PC-9 (cell line): ENCODE results near the gene STK32B. TPM values are rescaled to one million over a fixed set of nuclear protein-coding genes. Genes with fewer than 3 reads are reported as not detected.
"Not testable (repeated sequence)": the region's sequence is repeated elsewhere in the genome, so short reads cannot be mapped to it uniquely, and the experiment has no call there.

Experiments used
- BruUV-seq: library from RNA; stranded (reverse); fragments of 400-500 nt; replicated peaks from 2 replicates; lab custom pipeline; 2021; lab: Mats Ljungman, UMichigan
- CTCF ChIA-PET: fragments of 300-600 bp; sonication (Branson Sonifier 250); formaldehyde crosslinking; loops from one replicate; lab custom pipeline; 2022; ENCODE audit warnings: antibody characterized with exemption; lab: Charles Lee
- POLR2A ChIA-PET: fragments of 300-600 bp; sonication (Branson Sonifier 250); formaldehyde crosslinking; loops from one replicate; lab custom pipeline; 2022; ENCODE audit warnings: antibody characterized with exemption; ENCODE audit not compliant: unreplicated experiment; lab: Charles Lee
- DNase-seq, 2 experiments: peaks; one replicate each; pipeline versions ENCODE4 v3.0.0 to v3.0.0-alpha.2; 2015 to 2022; ENCODE audit warnings: mixed read lengths in 1 of 2
- H2AFZ ChIP-seq: fragments of 200-600 bp; sonication (generic); 2 replicates; pipeline ENCODE4 v1.8.1; 2017; ENCODE audit warnings: antibody characterized with exemption
- H3F3A ChIP-seq: fragments of 200-600 bp; sonication (generic); 2 replicates; pipeline ENCODE4 v1.8.1; 2017; ENCODE audit warnings: antibody characterized with exemption, mild to moderate bottlenecking, low read depth; ENCODE audit not compliant: insufficient read depth
- H3K27ac ChIP-seq: fragments of 200-600 bp; sonication (generic); 2 replicates; pipeline ENCODE4 v1.6.1; 2016; ENCODE audit warnings: mixed run types
- H3K27me3 ChIP-seq: fragments of 200-600 bp; sonication (generic); 2 replicates; pipeline ENCODE4 v1.6.1; 2016; ENCODE audit warnings: low read depth, mixed run types; ENCODE audit not compliant: insufficient read depth
- H3K36me3 ChIP-seq: fragments of 200-600 bp; sonication (generic); 2 replicates; pipeline ENCODE4 v1.6.1; 2016; ENCODE audit warnings: low read depth, mixed run types
- H3K4me1 ChIP-seq: fragments of 200-600 bp; sonication (generic); replicated peaks from 2 replicates; pipeline ENCODE4 v1.6.1; 2016; ENCODE audit warnings: mixed run types; ENCODE audit not compliant: insufficient read depth
- H3K4me2 ChIP-seq: fragments of 200-600 bp; sonication (generic); 2 replicates; pipeline ENCODE4 v1.6.1; 2017; ENCODE audit warnings: mixed run types
- H3K4me3 ChIP-seq: fragments of 200-600 bp; sonication (generic); 2 replicates; pipeline ENCODE4 v1.6.1; 2016; ENCODE audit warnings: mixed run types
- H3K79me2 ChIP-seq: fragments of 200-600 bp; sonication (generic); 2 replicates; pipeline ENCODE4 v1.6.1; 2017; ENCODE audit warnings: low read depth, mixed run types
- H3K9me2 ChIP-seq: fragments of 200-600 bp; sonication (generic); 2 replicates; pipeline ENCODE4 v1.8.1; 2017; ENCODE audit warnings: mild to moderate bottlenecking; ENCODE audit not compliant: insufficient read depth
- H3K9me3 ChIP-seq: fragments of 200-600 bp; sonication (generic); 2 replicates; pipeline ENCODE4 v1.8.1; 2016; ENCODE audit warnings: low read depth; ENCODE audit not compliant: insufficient read depth
- H4K20me1 ChIP-seq: fragments of 200-600 bp; sonication (generic); 2 replicates; pipeline ENCODE4 v1.8.1; 2017; ENCODE audit not compliant: insufficient read depth
- CTCF ChIP-seq: fragments of 200-600 bp; sonication (generic); conservative IDR thresholded peaks from 2 replicates; pipeline ENCODE4 v1.6.1; 2017; ENCODE audit warnings: mixed run types, antibody characterized with exemption, mild to moderate bottlenecking, moderate library complexity
- EZH2 ChIP-seq: fragments of 200-600 bp; sonication (generic); IDR thresholded peaks from 2 replicates; pipeline ENCODE4 v1.8.0; 2017; ENCODE audit warnings: antibody characterized with exemption, low read depth
- intact Hi-C: fragments of 100-400 bp; cut with micrococcal nuclease; formaldehyde crosslinking; loops from one replicate; pipeline ENCODE4 v1.10.0; 2022; ENCODE audit not compliant: unreplicated experiment
- total RNA-seq: library from RNA; stranded (reverse); gene quantifications from 2 replicates; pipeline ENCODE4 v1.2.3, GENCODE V29; 2021

The STK32B gene
- total RNA-seq, 1 experiment from 2014 or later = not detected

DNA sequence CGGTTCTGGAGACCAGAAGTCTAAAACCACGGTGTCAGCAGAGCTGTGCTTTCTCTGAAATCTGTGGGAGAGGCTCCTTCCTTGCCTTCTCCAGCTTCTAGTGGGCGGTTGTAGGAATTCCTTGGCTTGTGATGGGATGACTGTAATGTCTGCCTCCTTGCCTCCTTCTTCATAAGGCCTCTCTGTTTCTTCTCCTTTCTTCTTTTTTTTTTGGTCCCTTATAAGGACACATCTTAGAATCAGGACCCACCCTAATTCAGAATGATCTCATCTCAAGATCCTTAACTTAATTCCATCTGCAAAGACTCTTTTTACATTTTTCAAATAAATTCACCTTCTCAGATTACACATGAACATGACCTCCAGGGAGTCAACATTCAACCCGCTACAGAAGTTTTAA is 186.9 kb downstream of the STK32B start:
- BruUV-seq = no TSS peak
- Histone ChIP-seq H3K9me3 (no peaks in the 10 kb centered on the region), H3K4me1 (no peaks in the 10 kb centered on the region), H3K4me2 (no peak overlapping the region), H3K9me2 (no peaks in the 10 kb centered on the region), H4K20me1 (no peaks in the 10 kb centered on the region), H3K4me3 (no peak overlapping the region), H3K79me2 (no peaks in the 10 kb centered on the region), H3F3A (no peaks in the 10 kb centered on the region), H3K36me3 (no peaks in the 10 kb centered on the region), H2AFZ (no peak overlapping the region), H3K27ac (no peak overlapping the region), H3K27me3 (peaks cover 13% of the 10 kb centered on the region; the same call in 1 of the 2 replicates)
- intact Hi-C loops = no loop called here
- ChIA-PET CTCF (no interaction called here), POLR2A (no interaction called here)
- DNase-seq = no peak
- no peak for TF ChIP-seq EZH2
- TF ChIP-seq CTCF = no peak

GRCh38 chr4:5247061-5247460 is 195.8 kb downstream of the STK32B start:
- H3K36me3 ChIP-seq, H3K9me2 ChIP-seq, H3K4me2 ChIP-seq, H3K79me2 ChIP-seq, intact Hi-C loops, H3K27ac ChIP-seq, H3K27me3 ChIP-seq, POLR2A ChIA-PET, H3K9me3 ChIP-seq, H3F3A ChIP-seq, H4K20me1 ChIP-seq, H2AFZ ChIP-seq, H3K4me1 ChIP-seq, BruUV-seq, DNase-seq, CTCF ChIA-PET, H3K4me3 ChIP-seq: not testable (repeated sequence)

DNA sequence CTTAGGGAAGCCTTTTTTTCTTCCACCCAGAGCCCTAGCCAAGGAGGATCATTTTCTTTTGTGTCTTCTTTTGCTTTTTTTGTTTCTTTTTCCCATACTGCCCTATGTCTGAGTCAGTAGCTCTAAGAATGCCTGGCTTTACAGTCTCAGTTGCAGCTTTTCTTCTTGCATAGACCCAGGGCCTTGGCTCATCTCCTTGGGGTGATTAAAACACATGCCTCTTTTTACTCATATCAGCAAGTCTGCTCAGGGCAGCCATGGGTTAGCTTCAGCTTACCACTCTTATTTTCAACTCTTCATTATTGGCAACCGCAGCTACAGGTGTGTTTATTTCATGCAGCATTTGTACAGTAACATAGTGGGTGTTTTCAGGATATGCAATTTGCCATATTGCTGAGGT is 196.5 kb downstream of the STK32B start:
- no peak for DNase-seq
- H2AFZ ChIP-seq = no peak overlapping the region
- H3F3A ChIP-seq = no peaks in the 10 kb centered on the region
- ChIA-PET CTCF (no interaction called here), POLR2A (no interaction called here)
- BruUV-seq = no TSS peak
- H3K4me1 ChIP-seq = no peaks in the 10 kb centered on the region
- TF ChIP-seq CTCF (no peak), EZH2 (no peak)
- H3K9me2 ChIP-seq = no peaks in the 10 kb centered on the region
- H3K79me2 ChIP-seq = no peaks in the 10 kb centered on the region
- no peaks in the 10 kb centered on the region for H3K9me3 ChIP-seq
- H3K36me3 ChIP-seq = no peaks in the 10 kb centered on the region
- H3K4me3 ChIP-seq = no peak overlapping the region
- H4K20me1 ChIP-seq = no peaks in the 10 kb centered on the region
- H3K27me3 ChIP-seq = 0 out of 2 replicates have a peak, but pooled peaks cover 7% of the 10 kb centered on the region
- intact Hi-C loops = no loop called here
- no peak overlapping the region for H3K27ac ChIP-seq
- no peak overlapping the region for H3K4me2 ChIP-seq

GRCh38 chr4:5249727-5250126 is 198.4 kb downstream of the STK32B start:
- no peak for DNase-seq
- Histone ChIP-seq H3K9me2 (no peaks in the 10 kb centered on the region), H3K4me1 (no peaks in the 10 kb centered on the region), H3K27ac (no peak overlapping the region), H3K27me3 (0 out of 2 replicates have a peak, but pooled peaks cover 8% of the 10 kb centered on the region), H4K20me1 (no peaks in the 10 kb centered on the region), H3K36me3 (no peaks in the 10 kb centered on the region), H3K9me3 (no peaks in the 10 kb centered on the region), H2AFZ (no peak overlapping the region), H3F3A (no peaks in the 10 kb centered on the region), H3K4me2 (no peak overlapping the region), H3K79me2 (no peaks in the 10 kb centered on the region), H3K4me3 (no peak overlapping the region)
- POLR2A ChIA-PET = no interaction called here
- intact Hi-C loops = no loop called here
- no peak for TF ChIP-seq CTCF
- TF ChIP-seq EZH2 = no peak
- CTCF ChIA-PET = no interaction called here
- BruUV-seq = no TSS peak

- POLR2A ChIA-PET, H3K79me2 ChIP-seq, BruUV-seq, DNase-seq, H3K9me2 ChIP-seq, H3F3A ChIP-seq, H3K4me1 ChIP-seq, H3K4me2 ChIP-seq, H3K9me3 ChIP-seq, H3K27ac ChIP-seq, H4K20me1 ChIP-seq, H3K27me3 ChIP-seq, intact Hi-C loops, H3K4me3 ChIP-seq, CTCF ChIA-PET, H2AFZ ChIP-seq, H3K36me3 ChIP-seq: not testable (repeated sequence)
Observed at GRCh38 chr4:5250536-5250935, 199.3 kb downstream of the STK32B start.
